Omental fat pad (tissue), 4 donors: ENCODE results near the gene POLD2. TPM values are rescaled to one million over a fixed set of nuclear protein-coding genes. Genes with fewer than 3 reads are reported as not detected.

Experiments used
- ATAC-seq: fragments of 150-250 bp; one replicate; pipeline ENCODE4 v1.9.1; 2016; ENCODE audit warnings: mild to moderate bottlenecking, moderate library complexity; ENCODE audit not compliant: low FRiP score
- DNase-seq: peaks from one replicate; pipeline ENCODE4 v3.0.0-alpha.2; 2019; ENCODE audit warnings: low spot score
- CTCF ChIP-seq, 3 donors: fragments of 450-650 bp; IDR thresholded peaks; one replicate each; pipeline ENCODE4 v1.5.1; 2016 to 2017; ENCODE audit warnings: antibody characterized with exemption in 3 of 3, mild to moderate bottlenecking in 3 of 3, moderate library complexity in 2 of 3
- total RNA-seq, 4 donors: library from RNA; depleted of rRNA; stranded (reverse); fragments of >200 nt; gene quantifications; one replicate each; pipeline ENCODE4 v1.1.0, GENCODE V29; 2016

The POLD2 gene
- total RNA-seq, 4 donors from 2014 or later, result 41.9 to 71.3 (median 44.2) TPM

GRCh38 chr7:44101966-44102845 is 21.1 kb downstream of the POLD2 start:
- no peak for ATAC-seq
- DNase-seq, result no peak
- TF ChIP-seq CTCF (IDR thresholded peaks at IDR 0.05), result no peak

GRCh38 chr7:44101303-44101965 is 21.9 kb downstream of the POLD2 start:
- DNase-seq, result no peak
- no peak for ATAC-seq
- no peak for TF ChIP-seq CTCF (IDR thresholded peaks at IDR 0.05)

GRCh38 chr7:44100458-44101302 is 22.7 kb downstream of the POLD2 start:
- no peak for TF ChIP-seq CTCF (IDR thresholded peaks at IDR 0.05)
- ATAC-seq (no peak), DNase-seq (no peak)

GRCh38 chr7:44099669-44100068 is 23.7 kb downstream of the POLD2 start:
- no peak for TF ChIP-seq CTCF (IDR thresholded peaks at IDR 0.05)
- no peak for ATAC-seq
- DNase-seq, result no peak

- TF ChIP-seq CTCF (IDR thresholded peaks at IDR 0.05), result no peak
- no peak for DNase-seq
- ATAC-seq, result no peak
Observed at GRCh38 chr7:44098092-44099068, 25.0 kb downstream of the POLD2 start.
